ENCODE data around the gene SLCO2A1. TPM values are rescaled to one million over a fixed set of nuclear protein-coding genes. Genes with fewer than 3 reads are reported as not detected.

SLCO2A1 gene
- polyA plus RNA-seq, 6 donors from 2014 or later: not detected

- H3K27me3 Mint-ChIP-seq: peaks cover 43 to 63% (median 60%) of the 10 kb centered on the region in 3 donors
- H3K9me3 Mint-ChIP-seq: peaks cover 0 to 1% (median 0%) of the 10 kb centered on the region in 7 donors
- DNase-seq (no peak), ATAC-seq (ENCODE audit: low read depth in 2 of 2) (no peak)
- no peak overlapping the region for H3K27ac Mint-ChIP-seq
- H3K4me3 Mint-ChIP-seq: no peak overlapping the region
- no peaks in the 10 kb centered on the region for H3K36me3 Mint-ChIP-seq
- peaks cover 0 to 16% (median 6%) of the 10 kb centered on the region in 3 donors for H3K4me1 Mint-ChIP-seq
These were observed 137.0 kb downstream of the SLCO2A1 start for GRCh38 chr3:133892541-133893231.

GRCh38 chr3:133891662-133892378, 137.9 kb downstream of the SLCO2A1 start:
- DNase-seq: no peak
- Mint-ChIP-seq H3K27me3 (peaks cover 34 to 54% (median 52%) of the 10 kb centered on the region in 3 donors), H3K4me3 (peak overlapping the region in 1 of 8 donors; percentile 35), H3K36me3 (no peaks in the 10 kb centered on the region), H3K27ac (no peak overlapping the region), H3K4me1 (peaks cover 0 to 14% (median 6%) of the 10 kb centered on the region in 3 donors), H3K9me3 (peaks cover 0 to 1% (median 0%) of the 10 kb centered on the region in 7 donors)
- no peak for ATAC-seq (ENCODE audit: low read depth in 2 of 2)

- ATAC-seq (ENCODE audit: low read depth in 2 of 2) (no peak), DNase-seq (no peak)
- Mint-ChIP-seq H3K36me3 (no peaks in the 10 kb centered on the region), H3K27ac (no peak overlapping the region), H3K4me1 (peaks cover 0 to 8% (median 6%) of the 10 kb centered on the region in 3 donors), H3K4me3 (no peak overlapping the region), H3K27me3 (peaks cover 34 to 51% (median 47%) of the 10 kb centered on the region in 3 donors), H3K9me3 (peaks cover 0 to 1% (median 0%) of the 10 kb centered on the region in 7 donors)
These were observed 138.6 kb downstream of the SLCO2A1 start for GRCh38 chr3:133890972-133891644.

- peaks cover 0 to 1% (median 0%) of the 10 kb centered on the region in 7 donors for H3K9me3 Mint-ChIP-seq
- no peak overlapping the region for H3K4me3 Mint-ChIP-seq
- DNase-seq (no peak), ATAC-seq (ENCODE audit: low read depth in 2 of 2) (no peak)
- H3K4me1 Mint-ChIP-seq: peaks cover 0 to 6% (median 0%) of the 10 kb centered on the region in 3 donors
- H3K27ac Mint-ChIP-seq: no peak overlapping the region
- peaks cover 36 to 55% (median 53%) of the 10 kb centered on the region in 3 donors for H3K27me3 Mint-ChIP-seq
- no peaks in the 10 kb centered on the region for H3K36me3 Mint-ChIP-seq
These were observed 139.7 kb downstream of the SLCO2A1 start for GRCh38 chr3:133890037-133890436.

- peaks cover 0 to 5% (median 0%) of the 10 kb centered on the region in 3 donors for H3K4me1 Mint-ChIP-seq
- H3K27me3 Mint-ChIP-seq: peaks cover 40 to 62% (median 56%) of the 10 kb centered on the region in 3 donors
- DNase-seq (no peak), ATAC-seq (ENCODE audit: low read depth in 2 of 2) (no peak)
- H3K4me3 Mint-ChIP-seq: no peak overlapping the region
- no peaks in the 10 kb centered on the region for H3K36me3 Mint-ChIP-seq
- H3K27ac Mint-ChIP-seq: no peak overlapping the region
- H3K9me3 Mint-ChIP-seq: peaks cover 0 to 1% (median 0%) of the 10 kb centered on the region in 7 donors
These were observed 140.9 kb downstream of the SLCO2A1 start for GRCh38 chr3:133888726-133889340.

- H3K9me3 Mint-ChIP-seq: peaks cover 0 to 3% (median 0%) of the 10 kb centered on the region in 7 donors
- H3K4me3 Mint-ChIP-seq: no peak overlapping the region
- H3K36me3 Mint-ChIP-seq: no peaks in the 10 kb centered on the region
- no peak overlapping the region for H3K27ac Mint-ChIP-seq
- H3K27me3 Mint-ChIP-seq: peaks cover 42 to 62% (median 48%) of the 10 kb centered on the region in 3 donors
- no peak for DNase-seq
- no peak for ATAC-seq (ENCODE audit: low read depth in 2 of 2)
- no peaks in the 10 kb centered on the region for H3K4me1 Mint-ChIP-seq
These were observed 141.7 kb downstream of the SLCO2A1 start for GRCh38 chr3:133887803-133888703.

- Mint-ChIP-seq H3K27ac (no peak overlapping the region), H3K4me1 (no peaks in the 10 kb centered on the region), H3K27me3 (peaks cover 34 to 54% (median 40%) of the 10 kb centered on the region in 3 donors), H3K36me3 (no peaks in the 10 kb centered on the region), H3K4me3 (no peak overlapping the region), H3K9me3 (peaks cover 0 to 4% (median 0%) of the 10 kb centered on the region in 7 donors)
- ATAC-seq (ENCODE audit: low read depth in 2 of 2): no peak
- no peak for DNase-seq
These were observed 142.5 kb downstream of the SLCO2A1 start for GRCh38 chr3:133887074-133887802.

- Mint-ChIP-seq H3K9me3 (peaks cover 0 to 7% (median 0%) of the 10 kb centered on the region in 7 donors), H3K27ac (no peak overlapping the region), H3K27me3 (peaks cover 29 to 43% (median 30%) of the 10 kb centered on the region in 3 donors), H3K36me3 (no peaks in the 10 kb centered on the region), H3K4me1 (no peaks in the 10 kb centered on the region), H3K4me3 (no peak overlapping the region)
- no peak for DNase-seq
- ATAC-seq (ENCODE audit: low read depth in 2 of 2): no peak
These were observed 143.5 kb downstream of the SLCO2A1 start for GRCh38 chr3:133886031-133886722.

GRCh38 chr3:133884887-133885711, 144.6 kb downstream of the SLCO2A1 start:
- H3K9me3 Mint-ChIP-seq: peaks cover 0 to 7% (median 0%) of the 10 kb centered on the region in 7 donors
- H3K4me1 Mint-ChIP-seq: no peaks in the 10 kb centered on the region
- H3K36me3 Mint-ChIP-seq: no peaks in the 10 kb centered on the region
- ATAC-seq (ENCODE audit: low read depth in 2 of 2) (no peak), DNase-seq (no peak)
- H3K27ac Mint-ChIP-seq: peak overlapping the region in 2 of 6 donors; percentile 67 to 70
- no peak overlapping the region for H3K4me3 Mint-ChIP-seq
- H3K27me3 Mint-ChIP-seq: peaks cover 22 to 35% (median 24%) of the 10 kb centered on the region in 3 donors

GRCh38 chr3:133884054-133884886, 145.5 kb downstream of the SLCO2A1 start:
- no peak for DNase-seq
- no peak overlapping the region for H3K4me3 Mint-ChIP-seq
- H3K4me1 Mint-ChIP-seq: no peaks in the 10 kb centered on the region
- no peaks in the 10 kb centered on the region for H3K36me3 Mint-ChIP-seq
- peaks cover 22 to 35% (median 24%) of the 10 kb centered on the region in 3 donors for H3K27me3 Mint-ChIP-seq
- peak overlapping the region in 1 of 6 donors; percentile 67 for H3K27ac Mint-ChIP-seq
- ATAC-seq (ENCODE audit: low read depth in 2 of 2): no peak
- H3K9me3 Mint-ChIP-seq: peaks cover 0 to 11% (median 2%) of the 10 kb centered on the region in 7 donors
